ENCODE data around the gene MCF2L.

The MCF2L gene

DNA sequence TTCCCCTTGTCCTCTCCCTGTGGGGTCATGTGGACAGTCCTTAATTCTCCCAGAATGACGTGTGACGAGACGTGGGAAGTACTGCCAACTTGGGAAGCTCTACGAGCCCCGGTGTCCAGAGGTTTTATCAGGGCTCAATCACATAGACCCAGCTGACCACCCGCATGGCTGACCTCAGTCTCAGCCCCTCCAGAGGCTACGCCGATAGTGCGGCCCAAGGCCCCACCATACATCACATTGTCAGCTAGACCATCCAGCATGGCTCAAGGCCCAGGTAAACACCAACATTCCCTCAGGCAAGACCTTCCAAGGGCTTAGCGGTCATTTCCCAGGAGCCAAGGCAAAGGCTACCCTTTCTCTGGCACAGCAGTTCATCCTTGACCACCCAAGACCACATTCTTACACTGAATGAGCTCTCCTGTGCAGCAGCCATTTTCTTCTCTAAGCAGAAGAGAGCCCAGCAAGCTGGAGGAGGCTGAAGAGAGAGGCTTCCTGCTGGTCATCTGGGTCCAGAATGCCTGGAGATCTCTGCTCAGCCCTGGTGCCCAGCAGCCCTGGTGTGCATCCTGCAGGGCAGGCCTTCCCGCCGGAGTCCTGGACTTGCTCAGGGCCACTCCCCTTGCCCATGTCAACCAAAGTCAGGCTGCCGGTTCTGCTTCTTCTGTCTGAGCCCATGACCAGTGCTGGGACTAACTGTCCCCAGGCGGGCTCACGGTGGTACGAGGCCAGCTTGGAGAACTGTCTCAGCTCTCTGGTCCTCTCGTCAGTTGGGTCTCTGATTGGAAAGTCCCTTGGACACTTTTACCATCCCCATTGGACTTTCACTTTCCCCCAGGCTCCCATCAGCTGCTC is 145.7 kb downstream of the MCF2L start:
- no peak for DNase-seq (ENCODE audit: low spot score)

DNA sequence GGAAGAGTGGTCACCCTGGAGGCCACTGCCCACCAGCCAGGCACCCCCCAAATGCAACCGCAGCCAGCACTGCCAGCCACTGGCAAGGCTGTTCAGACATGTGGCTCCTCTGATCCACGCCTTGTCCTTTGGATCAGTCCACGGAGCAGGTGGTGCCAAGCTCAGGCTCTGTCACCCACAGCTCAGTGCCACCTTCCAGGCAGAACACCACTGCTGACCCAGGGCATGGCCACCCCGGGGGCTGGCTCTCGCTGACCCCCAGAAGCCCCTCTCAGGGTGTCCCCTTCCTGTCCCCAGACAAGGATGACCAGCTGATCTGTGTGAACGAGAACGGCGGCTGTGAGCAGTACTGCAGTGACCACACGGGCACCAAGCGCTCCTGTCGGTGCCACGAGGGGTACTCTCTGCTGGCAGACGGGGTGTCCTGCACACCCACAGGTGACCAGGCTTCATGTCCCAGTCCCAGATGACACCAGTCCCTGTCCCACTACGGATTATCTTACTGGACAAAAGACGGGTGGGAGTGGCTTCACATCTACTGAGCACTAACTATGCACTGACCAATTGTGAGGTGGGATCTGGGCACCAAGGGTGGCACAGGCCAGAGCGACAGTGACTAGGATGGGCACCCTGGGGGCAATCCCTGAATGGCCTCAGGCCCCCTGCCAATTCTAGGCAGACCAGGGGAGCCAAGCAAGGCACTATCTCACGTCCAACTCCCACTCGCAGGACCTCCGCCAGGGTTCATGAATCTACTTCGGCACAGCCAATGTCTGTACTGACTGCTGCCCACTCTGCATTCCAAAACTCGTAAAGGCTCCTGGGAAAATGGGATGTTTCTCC is 146.6 kb downstream of the MCF2L start:
- no peak for DNase-seq (ENCODE audit: low spot score)

DNA sequence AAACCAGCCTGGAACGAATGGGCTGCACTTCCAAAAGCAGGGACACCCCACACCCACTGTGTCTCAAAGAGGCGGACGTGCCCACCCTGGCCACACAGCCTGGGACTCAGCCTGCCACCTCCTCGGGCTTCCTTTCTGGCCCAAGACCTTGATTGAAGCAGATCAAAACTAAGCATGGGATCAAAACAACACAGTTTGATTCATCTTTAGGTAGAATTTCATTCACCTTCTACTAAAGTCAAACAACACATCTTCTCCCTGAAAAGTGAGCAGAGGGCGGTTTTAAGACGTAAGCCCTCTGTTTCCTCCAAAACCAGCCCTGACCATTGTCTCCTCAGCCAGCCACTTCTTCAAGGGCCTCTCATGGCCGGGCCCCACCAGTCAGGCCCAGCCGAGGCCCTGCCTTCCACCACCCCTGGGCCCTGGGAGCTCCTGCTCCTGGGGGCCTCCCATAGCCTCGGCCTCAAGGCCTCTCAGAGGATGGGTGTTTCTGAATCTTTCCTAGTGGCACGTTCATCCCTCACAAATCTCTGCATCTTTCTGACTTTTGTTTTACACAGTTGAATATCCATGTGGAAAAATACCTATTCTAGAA is 147.3 kb downstream of the MCF2L start:
- no peak for DNase-seq (ENCODE audit: low spot score)

DNA sequence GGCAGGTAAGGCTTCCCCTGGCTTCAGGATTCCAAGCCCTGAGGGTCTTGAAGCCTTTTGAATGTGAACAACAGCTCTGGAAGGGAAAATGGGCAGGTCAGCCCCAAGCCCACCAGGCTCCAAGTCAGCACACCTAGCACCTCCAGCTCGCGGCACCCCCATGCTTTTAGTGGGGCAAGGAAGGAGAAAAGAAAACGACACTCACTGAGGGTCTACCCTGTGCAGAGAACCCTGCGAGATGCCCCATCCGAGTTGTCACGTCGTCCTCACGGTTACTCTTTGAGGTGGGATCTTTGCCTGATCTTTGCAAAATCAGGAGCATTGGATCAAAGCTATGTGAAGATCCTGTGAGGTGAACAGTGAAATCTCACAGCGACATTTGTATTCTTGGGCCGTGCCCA is 147.9 kb downstream of the MCF2L start:
- no peak for DNase-seq (ENCODE audit: low spot score)

DNA sequence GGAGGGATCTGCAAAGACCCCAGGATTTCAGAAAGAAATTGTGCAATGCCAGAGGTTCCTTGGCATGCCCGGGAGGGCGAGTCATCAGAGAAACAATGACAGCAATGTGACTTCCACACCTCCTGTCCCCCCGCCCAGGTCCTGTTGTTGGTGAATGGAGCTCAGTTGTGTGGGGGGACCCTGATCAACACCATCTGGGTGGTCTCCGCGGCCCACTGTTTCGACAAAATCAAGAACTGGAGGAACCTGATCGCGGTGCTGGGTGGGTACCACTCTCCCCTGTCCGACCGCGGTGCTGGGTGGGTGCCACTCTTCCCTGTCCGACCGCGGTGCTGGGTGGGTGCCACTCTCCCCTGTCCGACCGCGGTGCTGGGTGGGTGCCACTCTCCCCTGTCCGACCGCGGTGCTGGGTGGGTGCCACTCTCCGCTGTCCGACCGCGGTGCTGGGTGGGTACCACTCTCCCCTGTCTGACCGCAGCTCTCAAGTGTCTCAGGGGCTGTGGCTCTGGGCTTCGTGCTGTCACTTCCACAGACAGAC is 148.4 kb downstream of the MCF2L start:
- DNase-seq (ENCODE audit: low spot score) = no peak

DNA sequence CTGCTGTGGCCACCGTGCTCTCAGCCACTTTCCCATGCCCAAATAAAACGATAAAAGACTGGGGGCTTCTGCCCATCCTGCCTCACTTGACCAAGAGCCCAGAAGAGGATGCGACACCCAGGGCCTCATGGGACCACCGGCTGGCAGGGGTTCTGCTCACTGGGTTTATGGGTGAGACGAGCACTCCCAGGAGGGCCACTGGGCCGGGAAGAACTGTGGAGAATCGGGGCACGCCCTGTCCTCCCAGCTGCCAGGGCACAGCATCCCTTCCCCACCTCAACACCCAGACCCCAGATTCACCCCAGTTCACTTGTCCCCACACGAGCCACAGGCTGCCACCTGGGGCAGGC is 148.9 kb downstream of the MCF2L start:
- no peak for DNase-seq (ENCODE audit: low spot score)

DNA sequence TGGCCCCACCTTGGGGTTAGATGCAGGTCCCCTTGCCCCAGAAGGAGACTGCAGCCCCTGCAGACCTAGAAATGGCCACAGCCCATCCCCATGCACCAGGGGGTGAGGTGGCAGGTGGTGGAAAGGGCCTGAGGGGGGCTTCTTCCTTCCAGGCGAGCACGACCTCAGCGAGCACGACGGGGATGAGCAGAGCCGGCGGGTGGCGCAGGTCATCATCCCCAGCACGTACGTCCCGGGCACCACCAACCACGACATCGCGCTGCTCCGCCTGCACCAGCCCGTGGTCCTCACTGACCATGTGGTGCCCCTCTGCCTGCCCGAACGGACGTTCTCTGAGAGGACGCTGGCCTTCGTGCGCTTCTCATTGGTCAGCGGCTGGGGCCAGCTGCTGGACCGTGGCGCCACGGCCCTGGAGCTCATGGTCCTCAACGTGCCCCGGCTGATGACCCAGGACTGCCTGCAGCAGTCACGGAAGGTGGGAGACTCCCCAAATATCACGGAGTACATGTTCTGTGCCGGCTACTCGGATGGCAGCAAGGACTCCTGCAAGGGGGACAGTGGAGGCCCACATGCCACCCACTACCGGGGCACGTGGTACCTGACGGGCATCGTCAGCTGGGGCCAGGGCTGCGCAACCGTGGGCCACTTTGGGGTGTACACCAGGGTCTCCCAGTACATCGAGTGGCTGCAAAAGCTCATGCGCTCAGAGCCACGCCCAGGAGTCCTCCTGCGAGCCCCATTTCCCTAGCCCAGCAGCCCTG is 149.4 kb downstream of the MCF2L start:
- no peak for DNase-seq (ENCODE audit: low spot score)

DNA sequence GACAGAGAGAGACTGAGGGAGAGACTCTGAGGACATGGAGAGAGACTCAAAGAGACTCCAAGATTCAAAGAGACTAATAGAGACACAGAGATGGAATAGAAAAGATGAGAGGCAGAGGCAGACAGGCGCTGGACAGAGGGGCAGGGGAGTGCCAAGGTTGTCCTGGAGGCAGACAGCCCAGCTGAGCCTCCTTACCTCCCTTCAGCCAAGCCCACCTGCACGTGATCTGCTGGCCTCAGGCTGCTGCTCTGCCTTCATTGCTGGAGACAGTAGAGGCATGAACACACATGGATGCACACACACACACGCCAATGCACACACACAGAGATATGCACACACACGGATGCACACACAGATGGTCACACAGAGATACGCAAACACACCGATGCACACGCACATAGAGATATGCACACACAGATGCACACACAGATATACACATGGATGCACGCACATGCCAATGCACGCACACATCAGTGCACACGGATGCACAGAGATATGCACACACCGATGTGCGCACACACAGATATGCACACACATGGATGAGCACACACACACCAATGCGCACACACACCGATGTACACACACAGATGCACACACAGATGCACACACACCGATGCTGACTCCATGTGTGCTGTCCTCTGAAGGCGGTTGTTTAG is 150.3 kb downstream of the MCF2L start:
- DNase-seq (ENCODE audit: low spot score) = no peak

DNA sequence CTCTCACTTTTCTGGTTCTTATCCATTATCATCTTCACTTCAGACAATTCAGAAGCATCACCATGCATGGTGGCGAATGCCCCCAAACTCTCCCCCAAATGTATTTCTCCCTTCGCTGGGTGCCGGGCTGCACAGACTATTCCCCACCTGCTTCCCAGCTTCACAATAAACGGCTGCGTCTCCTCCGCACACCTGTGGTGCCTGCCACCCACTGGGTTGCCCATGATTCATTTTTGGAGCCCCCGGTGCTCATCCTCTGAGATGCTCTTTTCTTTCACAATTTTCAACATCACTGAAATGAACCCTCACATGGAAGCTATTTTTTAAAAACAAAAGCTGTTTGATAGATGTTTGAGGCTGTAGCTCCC is 150.8 kb downstream of the MCF2L start:
- DNase-seq (ENCODE audit: low spot score) = no peak

DNA sequence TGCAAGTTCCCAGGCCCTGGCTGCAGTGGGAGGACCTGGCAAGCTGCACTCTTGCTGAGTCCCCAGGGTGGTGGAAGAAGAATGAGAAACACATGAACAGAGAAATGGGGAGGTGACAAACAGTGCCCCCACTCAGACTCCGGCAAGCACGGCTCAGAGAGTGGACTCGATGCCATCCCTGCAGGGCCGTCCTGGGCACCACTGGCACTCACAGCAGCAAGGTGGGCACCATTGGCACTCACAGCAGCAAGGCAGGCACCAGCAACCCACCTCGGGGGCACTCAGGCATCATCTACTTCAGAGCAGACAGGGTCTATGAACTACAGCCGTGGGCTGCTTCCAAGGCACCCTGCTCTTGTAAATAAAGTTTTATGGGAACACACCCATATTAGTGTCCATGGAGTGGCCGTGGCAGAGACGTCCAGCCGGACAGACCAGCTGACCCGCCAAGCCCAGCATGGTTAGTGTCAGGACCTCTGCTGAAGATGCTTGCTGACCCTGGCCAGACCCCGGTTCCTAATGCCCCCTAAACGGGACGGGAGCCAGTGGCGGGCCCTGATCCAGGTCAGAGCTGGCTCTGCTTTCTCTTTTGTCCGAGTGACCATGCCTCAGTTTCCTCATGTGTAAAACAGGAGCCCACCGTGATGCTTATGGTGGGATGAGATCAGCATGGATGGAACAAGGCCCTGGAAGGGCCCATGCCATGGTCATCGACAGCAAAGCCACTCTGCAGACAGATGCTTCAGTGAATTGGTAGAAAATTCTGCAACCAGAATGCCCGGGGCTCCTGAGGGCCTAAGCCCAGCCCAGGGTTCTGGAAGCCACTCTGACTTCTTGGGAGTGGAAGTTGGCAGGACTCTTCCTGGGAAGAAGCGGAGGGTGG is 151.5 kb downstream of the MCF2L start:
- DNase-seq (ENCODE audit: low spot score) = no peak

DNA sequence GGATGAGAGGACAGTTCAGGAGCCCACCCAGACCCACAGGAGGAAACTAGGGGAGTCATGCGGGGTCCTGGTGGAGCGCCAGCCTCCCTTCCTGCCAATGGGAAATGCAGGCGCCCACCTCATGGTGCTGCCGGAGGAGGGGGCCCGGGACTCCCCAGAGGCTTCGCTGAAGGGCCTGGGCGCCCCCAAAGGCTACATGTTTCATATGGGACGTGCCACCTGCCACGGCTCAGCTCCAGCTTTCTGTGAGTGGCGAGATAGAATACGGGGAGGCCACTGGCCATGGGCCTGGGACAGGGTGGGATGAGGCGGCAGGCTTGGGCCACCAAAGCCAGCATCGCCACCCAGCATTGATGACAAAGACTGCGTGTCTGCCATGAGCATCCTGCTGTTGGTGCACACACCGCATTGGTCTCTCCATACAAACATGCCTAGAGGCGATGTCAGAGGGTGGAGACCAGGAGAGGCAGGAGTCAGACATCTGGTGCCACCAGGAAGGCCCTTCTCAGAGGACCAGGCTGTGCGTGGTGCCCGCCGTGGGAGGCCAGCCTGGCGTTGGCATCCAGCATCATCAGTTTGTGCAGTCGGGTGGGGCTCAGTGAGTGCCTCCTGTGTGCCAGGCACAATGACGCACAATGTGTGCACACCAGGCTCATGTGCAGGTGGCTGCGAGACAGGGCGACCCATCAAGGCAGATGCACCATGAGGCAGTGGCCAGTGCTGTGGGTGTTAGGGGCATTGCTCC is 152.3 kb downstream of the MCF2L start:
- no peak for DNase-seq (ENCODE audit: low spot score)

DNA sequence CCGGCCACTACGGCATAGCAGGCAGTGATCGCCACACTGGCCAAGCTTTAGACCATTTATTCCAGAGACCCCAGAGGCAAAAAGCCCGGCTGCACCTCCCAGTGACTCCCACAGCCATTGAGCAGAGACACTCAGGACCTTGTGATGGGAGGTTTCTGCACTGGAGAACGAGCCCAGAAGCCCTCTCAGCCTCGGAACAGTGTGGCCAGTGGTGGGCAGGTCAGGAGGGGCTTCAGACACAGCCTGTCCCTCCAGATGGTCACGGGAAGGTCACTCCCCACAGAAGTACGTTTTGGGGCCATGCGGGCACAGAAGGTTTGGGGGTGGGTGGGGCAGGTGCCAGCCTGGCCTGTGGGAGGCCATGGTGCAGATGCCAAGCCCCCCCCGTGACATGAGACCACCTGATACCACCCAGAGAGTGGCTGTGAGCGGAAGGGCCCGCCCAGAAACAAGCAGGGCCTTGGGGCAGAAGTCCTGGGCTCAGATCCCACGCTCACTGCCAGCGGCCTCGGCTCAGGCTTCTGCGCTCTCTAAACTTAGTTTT is 153.0 kb downstream of the MCF2L start:
- DNase-seq (ENCODE audit: low spot score) = no peak

DNA sequence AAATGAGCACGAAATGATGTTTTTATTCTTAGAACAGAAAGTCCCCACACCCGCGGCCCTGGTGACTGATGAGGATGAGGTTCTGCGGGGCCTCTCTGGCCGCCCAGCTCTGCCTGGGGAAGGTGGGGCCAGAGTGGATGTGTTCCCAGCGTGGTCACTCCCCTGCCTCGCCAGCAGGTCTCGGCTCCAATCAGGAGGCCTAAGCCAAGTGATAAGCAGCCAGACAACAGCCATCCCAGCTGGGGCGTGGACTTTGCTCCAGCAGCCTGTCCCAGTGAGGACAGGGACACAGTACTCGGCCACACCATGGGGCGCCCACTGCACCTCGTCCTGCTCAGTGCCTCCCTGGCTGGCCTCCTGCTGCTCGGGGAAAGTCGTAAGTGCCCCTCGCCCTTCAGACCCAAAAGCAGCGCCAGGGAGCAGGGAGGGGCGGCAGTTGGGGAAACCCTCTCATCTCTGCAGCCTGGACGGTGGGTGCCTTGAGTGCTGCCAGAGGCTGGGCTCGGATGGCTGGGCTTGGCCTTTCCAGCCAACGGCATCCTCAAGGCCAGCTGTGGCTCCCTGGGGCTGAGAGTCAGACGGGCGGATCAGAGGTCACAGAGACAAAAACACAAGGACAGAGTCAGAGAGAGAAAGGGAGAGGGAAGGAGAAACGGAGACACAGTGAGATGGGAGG is 153.7 kb downstream of the MCF2L start, which contains the start of gene F10:
Gene F10, plus strand, starts transcription at position 250 of the 676 bp plus-strand sequence. Its CDS starts 57 bp downstream, at position 307.
- no peak for DNase-seq (ENCODE audit: low spot score)

DNA sequence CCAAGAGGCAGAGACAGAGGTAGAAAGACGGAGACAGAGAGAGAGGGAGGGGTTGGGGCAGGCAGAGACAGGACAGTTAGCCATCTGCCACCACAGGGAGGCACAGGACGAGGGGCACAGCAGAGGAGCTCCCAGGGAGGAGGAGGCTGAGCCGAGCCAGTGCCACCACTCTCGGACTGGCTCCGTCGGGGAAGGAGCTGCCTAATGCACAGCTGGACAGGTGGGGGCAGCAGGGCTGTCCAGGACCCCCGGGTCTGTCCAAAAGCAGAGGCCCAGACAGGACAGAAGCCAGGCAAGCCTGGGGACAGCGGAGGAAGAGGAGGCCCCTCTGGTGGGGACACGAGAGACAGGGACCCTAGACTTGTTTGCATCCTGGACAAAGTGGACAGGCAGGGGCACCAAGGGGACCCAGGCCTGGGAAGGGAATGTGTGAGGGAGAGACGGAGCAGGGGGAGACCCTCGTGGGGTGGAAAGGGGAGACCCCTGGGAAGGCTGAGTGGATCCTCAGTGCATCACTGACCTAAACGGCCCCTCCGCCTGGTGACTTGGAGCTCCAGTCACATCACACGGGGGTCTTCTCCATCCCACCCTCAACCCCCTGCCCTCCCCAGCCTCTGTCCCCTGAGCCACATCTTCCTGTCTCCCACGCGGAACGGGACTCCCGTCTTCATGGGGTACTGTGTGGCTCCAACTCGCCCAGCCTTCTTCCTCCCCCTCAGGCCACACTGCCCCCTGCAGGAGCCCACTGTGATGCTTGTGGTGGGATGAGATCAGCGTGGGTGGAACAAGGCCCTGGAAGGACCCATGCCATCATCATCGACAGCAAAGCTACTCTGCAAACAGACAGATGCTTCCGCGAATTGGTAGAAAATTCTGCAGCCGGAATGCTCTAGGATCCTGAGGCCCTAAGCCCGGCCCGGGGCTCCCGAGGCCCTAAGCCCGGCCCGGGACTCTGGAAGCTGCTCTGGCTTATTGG is 154.5 kb downstream of the MCF2L start:
- DNase-seq (ENCODE audit: low spot score) = no peak

DNA sequence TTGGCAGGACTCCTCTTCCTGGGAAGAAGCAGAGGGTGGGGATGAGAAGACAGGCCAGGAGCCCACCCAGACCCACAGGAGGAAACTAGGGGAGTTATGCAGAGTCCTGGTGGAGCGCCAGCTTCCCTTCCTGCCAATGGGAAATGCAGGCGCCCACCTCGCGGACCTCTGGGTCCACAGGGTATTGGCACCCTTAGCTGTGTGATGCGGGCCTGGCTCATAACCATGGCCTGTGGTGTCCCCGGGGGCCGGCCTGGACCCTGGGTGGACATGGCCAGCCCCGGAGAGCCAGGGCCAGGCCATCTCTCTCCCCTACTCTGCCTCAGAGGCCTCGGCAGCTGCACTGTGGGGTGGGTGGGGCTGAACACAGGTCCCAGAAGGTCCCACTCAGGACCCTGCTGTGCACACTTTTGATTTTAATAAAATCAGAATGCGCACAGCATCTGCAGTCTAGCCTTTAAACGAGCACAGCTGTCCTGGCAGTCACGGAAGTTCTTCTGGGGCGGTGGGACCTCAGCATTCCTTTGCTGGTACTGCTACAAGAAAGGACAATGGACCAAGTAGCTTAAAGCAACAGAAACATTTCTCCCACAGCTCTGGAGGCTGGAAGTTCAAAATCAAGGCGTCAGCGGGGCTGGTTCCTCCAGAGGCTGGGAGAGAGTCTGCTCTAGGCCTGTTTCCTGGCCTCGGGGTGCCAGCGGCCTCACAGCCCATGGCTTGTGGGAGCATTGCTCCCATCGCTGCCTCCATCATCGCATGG is 155.4 kb downstream of the MCF2L start:
- no peak for DNase-seq (ENCODE audit: low spot score)

DNA sequence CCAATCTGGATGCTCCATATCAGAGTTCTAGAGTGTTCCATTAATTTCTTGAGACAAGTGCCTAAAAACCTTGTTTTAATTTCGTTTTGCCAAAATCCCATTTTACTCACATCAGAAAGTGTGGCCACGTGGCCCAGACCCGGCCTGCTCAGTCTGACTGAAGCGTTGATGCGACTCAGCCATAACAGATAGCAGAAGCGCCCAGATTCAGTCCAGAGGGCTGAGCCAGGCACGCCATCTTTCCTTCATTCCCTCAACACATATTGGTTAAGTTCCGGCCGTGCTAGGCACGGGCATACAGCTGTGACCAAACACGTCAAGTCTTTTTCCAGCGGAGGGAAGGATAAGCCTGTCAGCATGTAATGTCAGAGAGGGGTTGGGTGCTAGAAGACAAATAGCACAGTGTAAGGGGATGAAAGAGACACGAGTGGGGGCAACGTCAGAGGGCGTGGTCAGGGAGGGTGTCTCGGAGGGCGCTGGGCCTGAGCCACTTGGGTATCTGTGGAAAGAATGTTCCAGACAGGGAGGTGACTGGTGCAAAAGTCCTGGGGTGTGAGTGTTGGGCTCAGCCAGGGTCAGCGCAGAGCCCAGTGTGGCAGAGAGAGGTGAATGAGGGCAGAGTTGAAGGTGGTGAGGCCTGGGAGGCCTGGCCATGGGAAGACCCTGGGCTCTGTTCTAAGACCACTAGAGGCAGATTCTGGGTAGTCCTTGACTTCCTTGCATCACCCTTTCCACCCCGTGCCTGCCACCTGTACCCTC is 156.7 kb downstream of the MCF2L start:
- no peak for DNase-seq (ENCODE audit: low spot score)

Data from hematopoietic multipotent progenitor cell treated with erythropoietin and hydrocortisone succinate and interleukin-3 and kit ligand, for 15 days (in vitro differentiated cells).